Measurements from ENCODE around the gene BFAR. TPM values are rescaled to one million over a fixed set of nuclear protein-coding genes. Genes with fewer than 3 reads are reported as not detected.

BFAR gene
- total and polyA plus RNA-seq, 9 of the 15 experiments (the other 6 are each of a cell fraction or from before 2014, with no cell fraction given): 45.0 to 82.6 (median 60.4) TPM

- no peak overlapping the region for H2AFZ ChIP-seq (ENCODE audit: low read depth, low read length)
- H3K9me1 ChIP-seq (ENCODE audit: control insufficient read depth, insufficient read depth, low read length): no peaks in the 10 kb centered on the region
- no peaks in the 10 kb centered on the region; a peak in 1 of 5 replicates for H3K4me1 ChIP-seq (replicated peaks in 1 of 2; ENCODE audit: control insufficient read depth in 2 of 2, insufficient read depth in 2 of 2, low read length in 2 of 2)
- no peaks in the 10 kb centered on the region for H3K9me3 ChIP-seq (replicated peaks; ENCODE audit: control insufficient read depth, insufficient read depth, low read depth, low read length)
- H3K9ac ChIP-seq (ENCODE audit: insufficient read depth in 1 of 2, low read depth in 2 of 2, low read length in 2 of 2): no peak overlapping the region
- FAIRE-seq (no peak), ATAC-seq (no peak), DNase-seq (ENCODE audit: extremely low read depth in 1 of 4, low spot score in 3 of 4) (no peak)
- H3K4me2 ChIP-seq (ENCODE audit: insufficient read depth, low read length): no peak overlapping the region
- BruUV-seq (replicated peaks): no TSS peak
- peaks cover 46% of the 10 kb centered on the region for H3K36me3 ChIP-seq (ENCODE audit: control insufficient read depth, insufficient read depth, low read length)
- H3K27ac ChIP-seq (ENCODE audit: extremely low read depth, low read depth, low read length): no peak overlapping the region
- in situ Hi-C loops (cut with MboI) (no loop called here), intact Hi-C loops (cut with micrococcal nuclease) (no loop called here)
- ChIA-PET POLR2A (no interaction called here), CTCF (ENCODE audit: low intra/inter-chr PET ratio) (no interaction called here)
- no peak overlapping the region for H3K4me3 ChIP-seq
- H3K79me2 ChIP-seq (ENCODE audit: control insufficient read depth, insufficient read depth, low read length): no peaks in the 10 kb centered on the region
- WGBS (ENCODE audit: insufficient coverage, low coverage, missing lambda C conversion rate): 93% methylated on average over 7 of the region's 7 CpGs
- H4K20me1 ChIP-seq (replicated peaks; ENCODE audit: control insufficient read depth, insufficient read depth, low read length): 0 out of 2 replicates have a peak, but pooled peaks cover 5% of the 10 kb centered on the region
- no peaks in the 10 kb centered on the region for H3K27me3 ChIP-seq (ENCODE audit: control insufficient read depth in 2 of 2, insufficient read depth in 2 of 2, low read length in 2 of 2)
- TF ChIP-seq TCF15 (CRISPR knock-in tag; IDR thresholded peaks at IDR 0.05) (no peak), KLF1 (tag; IDR thresholded peaks at IDR 0.05) (no peak), ZNF511 (CRISPR knock-in tag; IDR thresholded peaks at IDR 0.05) (no peak), PHF8 (IDR thresholded peaks at IDR 0.05; ENCODE audit: borderline replicate concordance, low read length) (no peak), ESRRB (CRISPR knock-in tag; IDR thresholded peaks at IDR 0.05; ENCODE audit: borderline replicate concordance) (no peak), CSDE1 (IDR thresholded peaks at IDR 0.05) (no peak), ZNF655 (CRISPR knock-in tag; IDR thresholded peaks at IDR 0.05) (no peak), EZH2 (IDR thresholded peaks at IDR 0.05; ENCODE audit: borderline replicate concordance, low read depth, low read length) (no peak), SAFB2 (IDR thresholded peaks at IDR 0.05; ENCODE audit: borderline replicate concordance, low read depth, low read length, severe bottlenecking) (no peak), ETS2 (tag; IDR thresholded peaks at IDR 0.05; ENCODE audit: borderline replicate concordance, poor library complexity, severe bottlenecking) (no peak), ATF3 (IDR thresholded peaks at IDR 0.05) (no peak), ATF3 (CRISPR knock-in tag; conservative IDR thresholded peaks at IDR 0.05) (no peak), NCOA1 (IDR thresholded peaks at IDR 0.05; ENCODE audit: low read depth) (no peak), HES1 (IDR thresholded peaks at IDR 0.05; ENCODE audit: low read depth) (no peak), KLF10 (CRISPR knock-in tag; IDR thresholded peaks at IDR 0.05) (no peak), SMAD1 (IDR thresholded peaks at IDR 0.05; ENCODE audit: low read depth, low read length, partially characterized antibody) (no peak), ETV1 (tag; conservative IDR thresholded peaks at IDR 0.05; ENCODE audit: low read depth) (no peak), ZNF764 (CRISPR knock-in tag; IDR thresholded peaks at IDR 0.05; ENCODE audit: low read depth) (no peak), SAP30 (IDR thresholded peaks at IDR 0.05; ENCODE audit: borderline replicate concordance, insufficient read depth, low read depth, low read length, poor library complexity, severe bottlenecking) (no peak)
Observed at GRCh38 chr16:14668556-14669223, 35.9 kb downstream of the BFAR start.

All from K562 (cell line).